ENCODE data around the gene WWP2.

The WWP2 gene

DNA sequence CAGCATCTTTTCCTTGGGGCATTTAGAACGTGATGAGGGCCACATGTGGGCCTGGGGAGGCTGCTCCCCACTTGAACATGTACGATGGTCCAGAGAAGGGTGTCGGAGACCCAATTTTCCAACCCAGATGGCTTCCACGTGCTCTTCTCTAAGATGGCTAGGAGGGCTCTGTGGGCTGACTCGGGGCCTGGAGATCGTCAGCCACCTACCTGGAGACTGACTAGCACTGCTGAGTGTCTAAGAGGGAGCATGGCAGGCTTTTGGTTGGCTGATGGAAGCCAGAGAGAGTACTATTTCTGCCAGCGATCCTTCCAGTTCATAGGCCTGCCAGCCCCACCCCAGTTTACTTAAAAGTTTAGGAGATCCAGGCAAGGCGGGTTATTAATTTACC, 128.8 kb downstream of the WWP2 start:
- DNase-seq (ENCODE audit: low read depth), result no peak

GRCh38 chr16:69892378-69892777, 130.2 kb downstream of the WWP2 start:
- no peak for DNase-seq (ENCODE audit: low read depth)

DNA sequence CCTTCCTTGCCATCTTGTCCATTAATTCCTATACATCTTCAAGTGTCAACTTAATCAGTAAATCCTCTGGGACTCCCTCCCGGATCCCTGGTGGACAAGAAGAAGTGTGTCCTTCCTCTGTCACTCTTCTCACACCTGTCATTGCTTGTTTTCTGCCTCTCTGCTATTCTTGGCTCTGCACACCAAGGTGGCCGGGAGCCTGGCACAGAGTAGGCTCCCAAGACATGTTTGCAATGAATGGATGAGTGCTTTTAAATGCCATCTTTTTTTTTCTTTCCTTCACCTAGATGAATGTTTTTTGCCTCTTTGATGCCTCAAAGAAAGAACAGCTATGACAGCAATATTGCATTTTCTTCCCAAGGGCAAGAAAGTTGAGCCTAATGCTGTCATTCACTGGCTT, 131.0 kb downstream of the WWP2 start:
- no peak for DNase-seq (ENCODE audit: low read depth)

DNA sequence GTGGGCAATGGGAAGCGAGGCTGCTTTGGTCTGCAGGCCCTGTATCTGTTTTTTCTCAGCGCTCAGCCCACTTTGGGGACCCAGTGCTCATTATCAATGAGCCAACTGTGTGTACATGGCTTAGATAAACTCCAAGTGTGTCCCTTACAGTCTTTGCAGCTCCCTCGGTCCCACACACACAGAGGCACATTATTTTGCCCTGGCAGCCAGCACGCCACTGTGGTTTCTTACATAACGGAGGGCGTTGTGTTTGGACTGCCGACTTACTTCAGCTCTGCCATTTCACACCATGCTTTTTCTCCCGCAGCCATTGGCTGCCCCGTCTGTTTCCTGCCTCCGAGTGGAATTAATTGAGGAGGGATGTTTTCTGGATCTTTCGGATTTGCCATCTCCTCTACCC, 132.5 kb downstream of the WWP2 start:
- DNase-seq (ENCODE audit: low read depth), result no peak

GRCh38 chr16:69903865-69904415, 141.8 kb downstream of the WWP2 start:
- no peak for DNase-seq (ENCODE audit: low read depth)

- DNase-seq (ENCODE audit: low read depth), result no peak
Observed at GRCh38 chr16:69904495-69905170, 142.5 kb downstream of the WWP2 start.

GRCh38 chr16:69905171-69905555, 143.0 kb downstream of the WWP2 start:
- no peak for DNase-seq (ENCODE audit: low read depth)

DNA sequence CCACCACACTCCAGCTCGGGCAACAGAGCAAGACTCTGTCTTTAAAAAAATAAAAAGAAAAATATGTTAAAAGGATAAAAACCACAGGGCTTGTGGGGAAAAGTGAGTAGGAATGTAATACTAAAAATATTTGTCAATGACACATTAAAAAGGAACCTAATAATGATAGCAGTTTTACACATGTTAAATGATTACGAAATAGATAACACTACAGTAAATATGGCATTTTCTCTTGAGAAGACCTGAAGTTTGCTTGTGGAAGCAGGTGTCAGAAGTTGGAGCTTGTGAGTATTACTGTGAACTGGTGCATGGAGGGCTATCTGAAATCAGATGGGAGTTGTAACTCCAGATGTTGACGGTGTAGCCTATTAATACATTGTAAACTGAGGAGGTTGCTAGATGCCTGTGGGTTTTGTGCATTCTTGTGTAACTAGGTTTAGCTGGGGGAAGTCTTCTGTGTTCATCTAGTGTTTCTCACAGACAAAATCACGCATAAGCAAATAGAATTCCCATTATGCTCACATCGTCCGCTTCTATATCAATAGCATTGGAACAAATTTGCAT, 144.8 kb downstream of the WWP2 start:
- no peak for DNase-seq (ENCODE audit: low read depth)

GRCh38 chr16:69909043-69909442, 146.9 kb downstream of the WWP2 start:
- no peak for DNase-seq (ENCODE audit: low read depth)

- DNase-seq (ENCODE audit: low read depth), result no peak
Observed at GRCh38 chr16:69909760-69910159, 147.6 kb downstream of the WWP2 start.

DNA sequence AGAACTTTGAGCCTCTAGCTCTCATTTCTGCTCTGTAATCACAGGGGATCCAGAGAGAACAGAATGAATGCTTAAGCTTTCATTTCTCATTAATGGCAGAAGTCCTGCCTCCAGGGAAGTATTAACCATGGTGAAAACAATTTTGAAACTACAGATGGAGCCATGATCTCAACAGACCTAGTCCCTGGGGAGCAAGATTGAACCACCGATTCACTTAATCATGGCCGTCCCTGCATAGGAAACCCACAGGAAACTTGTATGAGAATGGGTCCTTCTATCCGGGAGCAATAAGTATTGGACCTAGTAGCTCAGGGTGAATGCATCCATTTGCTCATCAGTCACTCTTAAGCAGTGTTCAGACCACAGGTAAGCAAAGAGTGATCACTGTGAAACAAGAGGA, 148.8 kb downstream of the WWP2 start:
- DNase-seq (ENCODE audit: low read depth), result no peak

DNA sequence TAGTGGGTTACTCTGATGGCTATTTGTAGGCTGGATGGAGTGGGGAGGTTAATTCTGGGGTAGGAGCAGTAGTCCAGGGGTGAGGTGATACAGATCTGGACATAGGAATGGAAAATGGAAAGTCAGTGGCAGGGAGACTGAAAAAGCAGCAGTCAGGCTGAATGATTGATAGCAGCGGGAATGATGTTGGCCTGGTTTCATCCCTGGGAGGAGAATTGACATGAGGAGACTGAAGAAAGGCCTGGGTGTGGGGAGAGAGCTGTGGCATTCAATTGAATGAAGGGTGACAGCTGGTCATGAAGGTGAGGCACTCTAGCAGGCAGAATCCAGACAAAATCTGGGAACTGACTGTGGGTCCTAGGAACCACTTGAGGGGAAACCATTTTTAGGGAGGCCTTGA, 154.3 kb downstream of the WWP2 start:
- DNase-seq (ENCODE audit: low read depth), result no peak

- DNase-seq (ENCODE audit: low read depth), result no peak
Observed at GRCh38 chr16:69917311-69917710, 155.2 kb downstream of the WWP2 start.

- DNase-seq (ENCODE audit: low read depth), result no peak
Observed at GRCh38 chr16:69917739-69918138, 155.6 kb downstream of the WWP2 start.

- no peak for DNase-seq (ENCODE audit: low read depth)
Observed at GRCh38 chr16:69918241-69918640, 156.1 kb downstream of the WWP2 start.

GRCh38 chr16:69921127-69921526, 159.0 kb downstream of the WWP2 start:
- DNase-seq (ENCODE audit: low read depth), result no peak

GRCh38 chr16:69922200-69922599, 160.1 kb downstream of the WWP2 start:
- DNase-seq (ENCODE audit: low read depth), result no peak

DNA sequence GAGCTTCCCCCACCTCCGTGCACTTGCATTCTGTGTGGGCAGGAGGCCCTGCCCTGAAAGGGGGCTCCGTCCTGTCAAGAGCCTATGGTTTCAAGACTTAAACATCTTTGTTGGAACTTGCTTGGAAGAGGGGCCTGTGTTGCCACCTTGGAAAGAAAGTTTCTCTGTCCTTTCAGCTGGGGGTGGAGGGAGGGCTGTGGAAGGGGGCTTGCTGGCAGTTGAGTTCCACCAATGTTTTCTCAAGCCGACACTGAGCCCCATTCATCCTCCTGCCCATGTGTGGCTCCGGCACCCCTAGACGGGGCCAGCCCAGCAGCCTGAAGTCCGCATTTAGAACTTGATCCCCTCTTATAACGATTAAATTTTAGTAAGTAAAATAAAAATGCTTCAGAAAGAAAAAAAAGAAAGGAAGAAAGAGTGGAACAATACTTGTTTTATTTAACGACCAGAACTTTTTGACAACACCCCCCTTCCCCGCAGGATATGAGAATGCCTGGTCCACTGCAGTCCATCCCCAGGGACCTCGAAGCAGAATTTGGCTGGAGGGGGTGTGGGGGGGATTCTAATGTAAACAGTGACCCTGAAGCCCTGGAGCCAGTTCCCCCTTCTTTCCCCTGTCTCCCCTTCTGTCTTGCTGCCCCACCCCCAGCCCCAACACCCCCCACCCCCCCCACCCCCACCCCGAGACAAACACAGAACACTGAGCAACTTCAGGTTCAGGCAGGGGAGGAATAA, 162.1 kb downstream of the WWP2 start:
- DNase-seq (ENCODE audit: low read depth), result no peak

DNA sequence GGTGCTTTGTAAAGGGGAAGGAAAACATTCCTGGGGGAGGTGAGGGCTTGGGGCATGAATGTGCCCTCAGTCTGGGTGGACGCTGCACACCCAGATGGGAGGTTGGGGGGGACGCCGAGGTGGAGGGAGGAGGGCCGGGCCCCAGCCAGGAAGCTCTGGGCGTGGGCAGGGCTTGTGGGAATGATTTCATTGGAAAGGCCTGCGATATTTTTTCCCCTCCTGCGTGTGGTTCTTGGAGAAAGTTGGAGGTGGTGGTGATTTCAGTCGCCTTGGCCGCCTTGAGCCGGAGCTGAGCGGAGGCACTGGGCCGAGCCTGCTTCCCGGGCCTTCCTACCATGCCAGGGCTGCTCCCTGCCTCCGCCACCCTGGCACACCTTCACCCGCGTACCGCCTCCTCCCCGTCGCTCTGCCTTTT, 162.7 kb downstream of the WWP2 start:
- no peak for DNase-seq (ENCODE audit: low read depth)

- DNase-seq (ENCODE audit: low read depth), result no peak
Observed at GRCh38 chr16:69925311-69925710, 163.2 kb downstream of the WWP2 start.

DNA sequence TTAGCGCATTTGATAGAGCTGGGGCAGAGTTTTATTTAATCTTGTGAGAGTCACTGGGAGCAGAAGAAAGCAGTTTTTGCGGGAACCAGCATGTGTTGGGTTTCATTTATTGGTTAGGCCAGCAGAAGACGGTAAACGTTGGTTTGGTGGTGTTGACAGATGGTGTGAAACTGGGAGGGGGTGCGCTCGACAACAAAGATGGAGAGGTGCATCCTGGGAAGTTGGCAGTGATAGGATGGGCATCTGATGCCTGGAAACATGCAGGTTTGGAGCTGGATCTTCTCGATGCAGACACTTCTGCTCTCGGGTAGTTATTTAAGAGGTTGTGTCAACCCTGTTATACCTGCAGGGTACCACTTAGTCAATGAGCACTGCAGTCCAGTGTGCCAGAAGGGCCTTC, 164.1 kb downstream of the WWP2 start:
- DNase-seq (ENCODE audit: low read depth), result no peak

- DNase-seq (ENCODE audit: low read depth), result no peak
Observed at GRCh38 chr16:69927056-69927757, 165.1 kb downstream of the WWP2 start.

Measured in CMK (cell line).